ENCODE measurements around the gene MAN2A1. TPM values are rescaled to one million over a fixed set of nuclear protein-coding genes. Genes with fewer than 3 reads are reported as not detected.
"Not testable (repeated sequence)": the region's sequence is repeated elsewhere in the genome, so short reads cannot be mapped to it uniquely, and the experiment has no call there.

Gene MAN2A1
- total RNA-seq, 2 donors from 2014 or later: 81.2 to 104 TPM

DNA sequence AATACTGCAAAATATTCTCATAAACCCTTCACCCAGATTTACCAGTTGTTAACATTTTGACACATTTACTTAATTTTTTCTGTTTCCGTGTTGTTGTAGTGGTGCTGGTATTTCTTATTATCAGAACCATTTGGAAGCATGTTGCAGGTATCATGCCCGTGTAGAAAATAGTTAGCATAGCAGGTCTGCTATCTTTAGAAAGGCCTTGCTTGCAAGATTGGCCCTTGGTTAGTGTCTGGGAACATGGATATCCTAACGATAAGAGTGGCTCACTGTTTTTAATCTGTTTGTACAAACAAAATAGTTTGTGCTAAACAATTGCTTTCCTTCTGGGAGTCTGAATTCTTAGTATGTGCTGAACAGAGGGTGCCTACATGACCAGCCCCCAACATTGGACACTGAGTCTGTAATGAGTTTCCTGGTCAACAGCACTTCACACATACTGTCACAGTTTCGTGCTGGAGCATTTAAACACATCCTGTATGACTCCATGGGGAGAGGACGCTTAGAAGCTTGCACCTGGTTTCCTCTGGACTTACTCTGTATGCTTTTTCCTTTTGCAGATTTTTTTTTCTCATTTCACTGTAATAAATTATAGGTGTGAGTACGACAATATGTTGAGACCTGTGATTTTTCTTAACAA is 66.9 kb downstream of the MAN2A1 start:
- intact Hi-C loops (cut with DNase I): no loop called here
- no peaks in the 10 kb centered on the region for H3K4me1 ChIP-seq

GRCh38 chr5:109757490-109757889 is 67.8 kb downstream of the MAN2A1 start:
- Histone ChIP-seq H3K4me3 (no peak overlapping the region), H3K4me1 (no peaks in the 10 kb centered on the region), H3K27me3 (no peaks in the 10 kb centered on the region), H3K9me3 (no peaks in the 10 kb centered on the region), H3K27ac (no peak overlapping the region), H3K36me3 (no peaks in the 10 kb centered on the region), H3K9ac (ENCODE audit: low read depth in 2 of 2, low read length in 2 of 2) (no peak overlapping the region)
- DNase-seq: no peak
- intact Hi-C loops (cut with DNase I): no loop called here
- TF ChIP-seq, protein P1, sequence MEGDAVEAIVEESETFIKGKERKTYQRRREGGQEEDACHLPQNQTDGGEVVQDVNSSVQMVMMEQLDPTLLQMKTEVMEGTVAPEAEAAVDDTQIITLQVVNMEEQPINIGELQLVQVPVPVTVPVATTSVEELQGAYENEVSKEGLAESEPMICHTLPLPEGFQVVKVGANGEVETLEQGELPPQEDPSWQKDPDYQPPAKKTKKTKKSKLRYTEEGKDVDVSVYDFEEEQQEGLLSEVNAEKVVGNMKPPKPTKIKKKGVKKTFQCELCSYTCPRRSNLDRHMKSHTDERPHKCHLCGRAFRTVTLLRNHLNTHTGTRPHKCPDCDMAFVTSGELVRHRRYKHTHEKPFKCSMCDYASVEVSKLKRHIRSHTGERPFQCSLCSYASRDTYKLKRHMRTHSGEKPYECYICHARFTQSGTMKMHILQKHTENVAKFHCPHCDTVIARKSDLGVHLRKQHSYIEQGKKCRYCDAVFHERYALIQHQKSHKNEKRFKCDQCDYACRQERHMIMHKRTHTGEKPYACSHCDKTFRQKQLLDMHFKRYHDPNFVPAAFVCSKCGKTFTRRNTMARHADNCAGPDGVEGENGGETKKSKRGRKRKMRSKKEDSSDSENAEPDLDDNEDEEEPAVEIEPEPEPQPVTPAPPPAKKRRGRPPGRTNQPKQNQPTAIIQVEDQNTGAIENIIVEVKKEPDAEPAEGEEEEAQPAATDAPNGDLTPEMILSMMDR (IDR thresholded peaks at IDR 0.05): no peak

More for the DNA sequence above, 66.9 kb downstream of the MAN2A1 start:
- no peak for DNase-seq
- Histone ChIP-seq H3K4me3 (no peak overlapping the region), H3K36me3 (no peaks in the 10 kb centered on the region), H3K9me3 (no peaks in the 10 kb centered on the region), H3K9ac (ENCODE audit: low read depth in 2 of 2, low read length in 2 of 2) (no peak overlapping the region), H3K27ac (no peak overlapping the region), H3K27me3 (no peaks in the 10 kb centered on the region)
- TF ChIP-seq, protein P1 (IDR thresholded peaks at IDR 0.05): no peak

- Histone ChIP-seq H3K27me3 (no peaks in the 10 kb centered on the region), H3K9me3 (no peaks in the 10 kb centered on the region), H3K4me3 (no peak overlapping the region), H3K9ac (ENCODE audit: low read depth in 2 of 2, low read length in 2 of 2) (no peak overlapping the region), H3K36me3 (no peaks in the 10 kb centered on the region), H3K27ac (peak overlapping the region; percentile 3), H3K4me1 (no peaks in the 10 kb centered on the region)
- intact Hi-C loops (cut with DNase I): no loop called here
- DNase-seq: no peak
- TF ChIP-seq, protein P1 (IDR thresholded peaks at IDR 0.05): no peak
These were observed 69.6 kb downstream of the MAN2A1 start for GRCh38 chr5:109759306-109759705.

- H3K9me3 ChIP-seq; H3K27me3 ChIP-seq; H3K9ac ChIP-seq (ENCODE audit: low read depth in 2 of 2, low read length in 2 of 2); H3K27ac ChIP-seq; DNase-seq; H3K36me3 ChIP-seq; intact Hi-C loops (cut with DNase I); H3K4me1 ChIP-seq; H3K4me3 ChIP-seq: not testable (repeated sequence)
These were observed 70.4 kb downstream of the MAN2A1 start for GRCh38 chr5:109760130-109760529.

GRCh38 chr5:109762821-109763220 is 73.1 kb downstream of the MAN2A1 start:
- H3K4me1 ChIP-seq: no peaks in the 10 kb centered on the region
- DNase-seq: no peak
- intact Hi-C loops (cut with DNase I): no loop called here
- H3K9me3 ChIP-seq: no peaks in the 10 kb centered on the region
- no peak overlapping the region for H3K9ac ChIP-seq (ENCODE audit: low read depth in 2 of 2, low read length in 2 of 2)
- H3K27ac ChIP-seq: no peak overlapping the region
- H3K27me3 ChIP-seq: no peaks in the 10 kb centered on the region
- TF ChIP-seq, protein P1 (IDR thresholded peaks at IDR 0.05): no peak
- no peaks in the 10 kb centered on the region for H3K36me3 ChIP-seq
- no peak overlapping the region for H3K4me3 ChIP-seq

DNA sequence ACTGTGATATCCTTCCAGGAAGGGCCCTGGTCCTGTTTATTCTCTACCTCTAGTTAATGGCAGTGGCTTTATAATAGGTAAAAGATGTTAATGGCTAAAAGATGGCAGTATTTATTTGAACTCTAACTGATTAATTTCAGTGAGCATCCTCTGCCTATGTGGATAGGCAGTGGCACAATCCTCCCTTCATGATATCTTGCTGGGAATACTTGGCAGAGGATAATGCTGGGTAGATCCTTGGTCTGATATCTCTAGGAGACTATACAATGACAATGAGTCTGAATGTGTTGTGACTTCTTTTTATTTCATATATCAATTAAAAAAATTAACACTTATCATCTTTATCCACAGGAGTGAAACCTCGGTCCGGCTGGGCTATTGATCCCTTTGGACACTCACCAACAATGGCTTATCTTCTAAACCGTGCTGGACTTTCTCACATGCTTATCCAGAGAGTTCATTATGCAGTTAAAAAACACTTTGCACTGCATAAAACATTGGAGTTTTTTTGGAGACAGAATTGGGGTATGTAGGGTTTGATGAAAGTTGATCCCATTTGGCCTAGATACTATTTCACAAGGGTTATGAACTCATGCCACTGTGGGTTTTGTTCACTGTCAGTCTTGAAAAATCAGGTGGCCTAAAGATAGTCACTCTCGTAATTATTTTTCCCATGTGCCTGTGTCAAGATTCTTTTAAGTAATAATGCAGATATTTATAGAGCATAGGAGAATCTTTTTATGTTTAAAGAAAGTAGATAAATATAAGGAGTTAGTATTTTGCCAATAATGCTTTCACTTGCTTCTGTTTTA is 77.7 kb downstream of the MAN2A1 start:
- Histone ChIP-seq H3K4me3 (no peak overlapping the region), H3K4me1 (no peaks in the 10 kb centered on the region), H3K9ac (ENCODE audit: low read depth in 2 of 2, low read length in 2 of 2) (no peak overlapping the region), H3K27ac (no peak overlapping the region), H3K9me3 (no peaks in the 10 kb centered on the region), H3K27me3 (no peaks in the 10 kb centered on the region), H3K36me3 (no peaks in the 10 kb centered on the region)
- intact Hi-C loops (cut with DNase I): no loop called here
- TF ChIP-seq, protein P1 (IDR thresholded peaks at IDR 0.05): no peak
- DNase-seq: no peak

Data from colonic mucosa (tissue), 4 donors.